Suprapubic skin (tissue), 4 donors: Measurements from ENCODE around the gene KIF5C.

Source experiments
- CTCF ChIP-seq, 2 donors: fragments of 200-600 bp in 1 of 2; fragments of 450-650 bp in 1 of 2; sonication (generic) in 1 of 2; IDR thresholded peaks; one replicate each; pipeline ENCODE4 v1.5.1; 2016 to 2019; ENCODE audit warnings: antibody characterized with exemption in 2 of 2, mild to moderate bottlenecking in 1 of 2, moderate library complexity in 1 of 2
- EP300 ChIP-seq: sonication (generic); formaldehyde crosslinking; IDR thresholded peaks from one replicate; pipeline ENCODE4 v1.6.1; 2017; ENCODE audit warnings: antibody characterized with exemption
- POLR2A ChIP-seq, 2 donors: fragments of 450-650 bp; IDR thresholded peaks; one replicate each; pipeline ENCODE4 v1.6.1; 2017; ENCODE audit warnings: antibody characterized with exemption in 2 of 2, mild to moderate bottlenecking in 2 of 2, moderate library complexity in 2 of 2
- POLR2AphosphoS5 ChIP-seq, 3 donors: sonication (generic); formaldehyde crosslinking; IDR thresholded peaks; one replicate each; pipeline ENCODE4 v1.6.1; 2017; ENCODE audit warnings: antibody characterized with exemption in 3 of 3

DNA sequence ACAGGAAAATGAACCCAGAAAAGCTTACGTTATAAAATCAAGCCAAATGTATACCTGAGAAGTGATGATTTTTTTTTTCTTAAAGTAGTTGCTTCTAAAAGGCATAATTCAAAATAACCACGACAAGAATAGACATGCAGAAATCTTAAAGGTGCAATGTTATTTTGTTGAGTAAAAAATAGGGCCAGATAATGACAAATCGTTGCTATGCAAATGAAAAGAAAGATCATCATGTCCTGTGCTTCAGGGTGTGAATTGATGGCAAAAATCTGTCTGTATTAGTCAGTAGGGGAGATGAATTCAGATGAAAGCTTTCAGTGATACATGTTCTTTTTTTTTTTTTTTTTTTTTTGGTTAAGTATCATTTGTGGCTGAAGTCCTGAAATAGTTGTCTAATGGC lies 187.5 kb downstream of the KIF5C start:
- TF ChIP-seq CTCF (IDR thresholded peaks at IDR 0.05) = no peak
- no peak for TF ChIP-seq POLR2A (IDR thresholded peaks at IDR 0.05)
- no peak for TF ChIP-seq POLR2AphosphoS5 (IDR thresholded peaks at IDR 0.05)
- TF ChIP-seq EP300 = no peak
